Psoas muscle (tissue), 8 donors: ENCODE measurements around the gene TPRKB. TPM values are rescaled to one million over a fixed set of nuclear protein-coding genes. Genes with fewer than 3 reads are reported as not detected.

Experiments used
- ATAC-seq, 4 donors: fragments of 200-7000 bp; cut with Tn5 transposase; one replicate each; pipeline ENCODE4 v1.9.1; 2020; ENCODE audit warnings: moderate library complexity in 3 of 4, mild to moderate bottlenecking in 2 of 4
- DNase-seq, 2 donors: peaks; one replicate each; pipeline ENCODE4 v3.0.0-alpha.2; 2020
- H3K27ac ChIP-seq: fragments of 200-600 bp; one replicate; pipeline ENCODE4 v1.8.0; 2022
- H3K27me3 ChIP-seq, 3 donors: fragments of 200-600 bp in 1 of 3; one replicate each; pipeline versions ENCODE4 v1.6.1 to v1.8.0; 2013 to 2022; ENCODE audit warnings: low read length in 2 of 3, mild to moderate bottlenecking in 2 of 3, moderate library complexity in 1 of 3; ENCODE audit not compliant: insufficient read depth in 3 of 3
- H3K36me3 ChIP-seq, 2 donors: fragments of 200-600 bp in 1 of 2; one replicate each; pipeline versions ENCODE4 v1.6.1 to v1.8.0; 2013 to 2022; ENCODE audit warnings: low read depth in 1 of 2, mild to moderate bottlenecking in 1 of 2, moderate library complexity in 1 of 2; ENCODE audit not compliant: insufficient read depth in 1 of 2
- H3K4me1 ChIP-seq: fragments of 200-600 bp; one replicate; pipeline ENCODE4 v1.8.0; 2022
- H3K4me3 ChIP-seq: fragments of 200-600 bp; one replicate; pipeline ENCODE4 v1.8.0; 2022; ENCODE audit warnings: mild to moderate bottlenecking
- H3K9me3 ChIP-seq: fragments of 200-600 bp; one replicate; pipeline ENCODE4 v1.8.0; 2022
- WGBS, 3 donors: extraction: QIAGEN DNeasy Blood & Tissue Kit; methylation state at CpG; one replicate each; pipeline versions ENCODE4 v1.1.6 to v1.1.7; 2013; 5-methylcytosine and 5-hydroxymethylcytosine counted together
- intact Hi-C, 2 donors: fragments of 100-400 bp; cut with DNase I; formaldehyde crosslinking; loops; one replicate each; pipeline versions ENCODE4 v1.11.0 to v1.14.2; 2022
- polyA plus RNA-seq, 3 donors: library from polyadenylated mRNA; stranded (reverse); fragments of 200-250 nt; gene quantifications; one replicate each; pipeline ENCODE4 v1.2.3, GENCODE V29; 2013
- total RNA-seq, 4 donors: library from RNA; stranded (reverse); fragmentation: NEBNext Ultra II Directional in 2 of 4; extraction: Animal tissue kit (Norgen Biotek cat#: 25700) in 2 of 4; gene quantifications; one replicate each; pipeline versions ENCODE4 v1.2.1 to v1.2.4, GENCODE V29; 2021 to 2023
- TF ChIP-seq, protein P1 (sequence below): fragments of 200-600 bp; IDR thresholded peaks from one replicate; pipeline ENCODE4 v1.8.0; 2022; ENCODE audit warnings: antibody characterized with exemption
- donor health status: healthy with polysubstance abuse.
- donor health status: DM: no; HTN: no; CAD: no; lungs with moderate emphysema.
- donor health status: Bipolar disorder and iron deficiency.
- donor health status: healthy.
- donor health status: DM: yes; HTN: yes; CAD: no.
- donor health status: DM: no; HTN: no; CAD: no.
- donor health status: DM: no; HTN: no; CAD: no.
- donor health status: DM: yes; HTN: yes; CAD: no.

Gene TPRKB
- total and polyA plus RNA-seq, 7 donors, result 21.8 to 130 (median 35.1) TPM

DNA sequence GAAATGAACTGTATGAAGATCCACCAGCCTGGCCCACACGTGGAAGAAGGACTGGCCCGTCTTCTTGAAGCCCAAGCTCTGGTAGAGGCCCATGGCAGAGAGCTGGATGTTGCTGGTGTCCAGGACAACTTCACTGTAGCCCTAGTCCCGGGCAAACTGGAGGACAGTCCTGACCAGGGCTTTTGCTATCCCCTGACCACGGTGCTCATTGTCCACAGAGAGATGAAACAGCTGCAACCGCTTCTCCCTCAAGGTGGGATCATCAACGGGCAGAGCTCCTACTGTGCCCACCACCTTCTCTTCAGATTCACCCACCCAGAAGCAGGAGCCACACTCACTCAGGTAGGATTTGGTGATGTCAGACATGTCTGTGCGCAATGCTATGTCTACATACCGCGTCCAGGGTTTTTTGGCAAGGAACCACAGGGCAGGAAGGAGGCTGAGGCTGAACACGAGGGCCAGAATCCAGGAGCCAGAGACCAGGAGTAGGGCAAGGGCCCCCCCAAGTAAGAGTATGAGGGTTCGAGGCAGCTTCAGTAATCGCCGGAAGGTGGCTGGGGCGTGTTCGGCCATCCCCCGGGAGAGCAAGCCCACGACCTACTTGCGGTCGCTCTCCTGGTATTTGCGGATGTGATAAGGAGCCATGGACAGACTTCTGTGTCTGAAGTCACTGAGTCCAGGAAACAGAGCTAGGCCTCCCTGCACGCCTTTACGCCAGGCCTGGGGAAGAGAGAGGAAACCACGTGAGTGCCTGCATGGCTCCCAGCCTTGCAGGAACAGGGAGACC is 36.3 kb downstream of the TPRKB start:
- H3K27me3 ChIP-seq, result no peaks in the 10 kb centered on the region
- H3K36me3 ChIP-seq, result no peaks in the 10 kb centered on the region
- ATAC-seq (no peak), DNase-seq (no peak)
- H3K9me3 ChIP-seq, result no peaks in the 10 kb centered on the region
- 68 to 74% (median 70%) methylated on average over 23 of the region's 23 CpGs for WGBS, 3 donors
- intact Hi-C loops, result no loop called here
- H3K4me1 ChIP-seq, result no peaks in the 10 kb centered on the region
- no peak overlapping the region for H3K4me3 ChIP-seq
- no peak overlapping the region for H3K27ac ChIP-seq
- TF ChIP-seq, protein P1, sequence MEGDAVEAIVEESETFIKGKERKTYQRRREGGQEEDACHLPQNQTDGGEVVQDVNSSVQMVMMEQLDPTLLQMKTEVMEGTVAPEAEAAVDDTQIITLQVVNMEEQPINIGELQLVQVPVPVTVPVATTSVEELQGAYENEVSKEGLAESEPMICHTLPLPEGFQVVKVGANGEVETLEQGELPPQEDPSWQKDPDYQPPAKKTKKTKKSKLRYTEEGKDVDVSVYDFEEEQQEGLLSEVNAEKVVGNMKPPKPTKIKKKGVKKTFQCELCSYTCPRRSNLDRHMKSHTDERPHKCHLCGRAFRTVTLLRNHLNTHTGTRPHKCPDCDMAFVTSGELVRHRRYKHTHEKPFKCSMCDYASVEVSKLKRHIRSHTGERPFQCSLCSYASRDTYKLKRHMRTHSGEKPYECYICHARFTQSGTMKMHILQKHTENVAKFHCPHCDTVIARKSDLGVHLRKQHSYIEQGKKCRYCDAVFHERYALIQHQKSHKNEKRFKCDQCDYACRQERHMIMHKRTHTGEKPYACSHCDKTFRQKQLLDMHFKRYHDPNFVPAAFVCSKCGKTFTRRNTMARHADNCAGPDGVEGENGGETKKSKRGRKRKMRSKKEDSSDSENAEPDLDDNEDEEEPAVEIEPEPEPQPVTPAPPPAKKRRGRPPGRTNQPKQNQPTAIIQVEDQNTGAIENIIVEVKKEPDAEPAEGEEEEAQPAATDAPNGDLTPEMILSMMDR, result no peak

DNA sequence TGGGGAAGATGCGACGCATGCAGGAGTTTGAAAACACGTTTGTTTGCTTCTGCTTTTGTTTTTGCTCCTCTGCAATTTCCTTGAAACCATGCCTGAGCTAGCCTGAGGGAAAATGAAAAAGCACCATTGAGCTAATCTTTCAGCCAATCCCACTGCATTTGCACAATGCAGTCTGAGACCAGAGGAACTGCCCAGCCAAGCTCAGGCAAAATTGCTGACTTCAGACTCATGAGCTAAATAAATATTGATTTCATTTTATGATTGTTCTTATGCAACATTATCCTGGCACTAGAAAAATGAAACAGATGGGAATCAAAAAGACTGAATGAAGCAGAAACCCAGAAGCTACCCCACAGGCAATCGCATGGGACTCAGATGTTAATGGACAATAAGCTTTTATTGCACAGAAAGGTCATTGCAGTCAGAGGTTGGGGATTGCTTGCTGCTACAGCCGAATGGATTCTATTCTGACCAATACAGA is 37.0 kb downstream of the TPRKB start:
- H3K27me3 ChIP-seq, result no peaks in the 10 kb centered on the region
- no peak overlapping the region for H3K27ac ChIP-seq
- DNase-seq (no peak), ATAC-seq (no peak)
- intact Hi-C loops, result no loop called here
- 67 to 73% (median 70%) methylated on average over 5 of the region's 5 CpGs for whole genome bisulfite sequencing, 3 donors
- no peaks in the 10 kb centered on the region for H3K9me3 ChIP-seq
- H3K4me1 ChIP-seq, result no peaks in the 10 kb centered on the region
- H3K4me3 ChIP-seq, result no peak overlapping the region
- H3K36me3 ChIP-seq, result no peaks in the 10 kb centered on the region
- TF ChIP-seq, protein P1, result no peak

DNA sequence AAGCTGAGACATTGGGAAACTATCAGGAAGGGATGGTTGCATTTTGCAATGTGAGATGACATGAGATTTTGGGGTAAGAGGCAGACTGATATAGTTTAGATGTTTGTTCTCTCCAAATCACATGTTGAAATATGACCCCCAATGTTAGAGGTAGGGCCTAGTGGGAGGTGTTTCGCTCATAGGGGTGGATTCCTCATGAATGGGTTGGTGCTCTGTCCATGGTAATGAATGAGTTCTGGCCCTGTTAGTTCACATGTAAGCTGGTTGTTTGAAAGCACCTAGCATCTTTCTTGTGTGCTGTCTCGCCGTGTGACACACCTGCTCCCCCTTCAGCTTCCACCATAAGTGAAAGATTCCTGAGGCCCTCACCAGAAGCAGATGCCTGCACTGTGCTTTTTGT is 37.7 kb downstream of the TPRKB start:
- intact Hi-C loops, result loop anchor here in 1 of 2 donors (10.0 kb wide), 1 partner anchor 75 kb away; no protein-coding TSS in a partner anchor
- DNase-seq (no peak), ATAC-seq (no peak)
- Histone ChIP-seq H3K4me1 (no peaks in the 10 kb centered on the region), H3K9me3 (no peaks in the 10 kb centered on the region), H3K27me3 (no peaks in the 10 kb centered on the region), H3K36me3 (no peaks in the 10 kb centered on the region), H3K4me3 (no peak overlapping the region), H3K27ac (no peak overlapping the region)
- 81 to 88% (median 86%) methylated on average over 3 of the region's 3 CpGs for WGBS, 3 donors
- TF ChIP-seq, protein P1, result no peak

DNA sequence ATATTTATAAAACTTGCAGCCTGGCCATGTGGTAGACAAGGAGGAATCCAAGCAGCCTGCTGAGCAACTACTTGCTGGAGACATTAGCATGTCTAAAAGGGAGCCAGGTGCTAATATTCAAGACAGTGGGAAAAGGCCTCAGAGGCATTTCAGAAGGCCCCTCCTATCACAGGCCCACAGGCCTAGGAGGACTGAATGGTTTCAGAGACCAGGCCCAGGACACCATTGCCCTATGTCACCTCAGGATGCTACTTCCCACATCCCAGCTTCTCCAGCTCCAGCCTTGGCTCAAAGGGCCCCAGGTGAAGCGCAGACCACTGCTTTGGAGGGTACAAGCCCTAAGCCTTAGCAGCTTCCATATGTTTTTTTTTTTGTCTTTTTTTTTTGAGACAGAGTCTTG is 39.0 kb downstream of the TPRKB start:
- DNase-seq (no peak), ATAC-seq (no peak)
- Histone ChIP-seq H3K36me3 (no peaks in the 10 kb centered on the region), H3K4me3 (no peak overlapping the region), H3K27ac (no peak overlapping the region), H3K4me1 (no peaks in the 10 kb centered on the region), H3K27me3 (no peaks in the 10 kb centered on the region), H3K9me3 (no peaks in the 10 kb centered on the region)
- TF ChIP-seq, protein P1, result no peak
- intact Hi-C loops, result loop anchor here in 1 of 2 donors (10.0 kb wide), 1 partner anchor 77 kb away; no protein-coding TSS in a partner anchor
- 74 to 87% (median 86%) methylated on average over 1 of the region's 1 CpG for WGBS, 3 donors
